Thyroid gland (tissue), 4 donors: ENCODE measurements around the gene DPYD.

Source experiments
- CTCF ChIP-seq, 6 experiments: fragments of 200-600 bp in 3 of 6; fragments of 450-650 bp in 3 of 6; sonication (generic) in 3 of 6; IDR thresholded peaks; one replicate each; pipeline ENCODE4 v1.5.1; 2016 to 2019; ENCODE audit warnings: antibody characterized with exemption in 6 of 6, mild to moderate bottlenecking in 2 of 6, inconsistent platforms in 1 of 6, moderate library complexity in 1 of 6
- POLR2A ChIP-seq, 2 donors: fragments of 450-650 bp; IDR thresholded peaks; one replicate each; pipeline ENCODE4 v1.6.1; 2017; ENCODE audit warnings: antibody characterized with exemption in 2 of 2, mild to moderate bottlenecking in 2 of 2, moderate library complexity in 1 of 2

GRCh38 chr1:97739596-97740103, 181.2 kb downstream of the DPYD start:
- no peak for TF ChIP-seq POLR2A (IDR thresholded peaks at IDR 0.05)
- TF ChIP-seq CTCF (IDR thresholded peaks at IDR 0.05): no peak
